Measurements from ENCODE around the gene INPP5A.
"Not testable (repeated sequence)": the region's sequence is repeated elsewhere in the genome, so short reads cannot be mapped to it uniquely, and the experiment has no call there.

Gene INPP5A

GRCh38 chr10:132810807-132811700 lies 273.5 kb downstream of the INPP5A start:
- no peak for DNase-seq

- no peak for DNase-seq
Observed at GRCh38 chr10:132811891-132812481, 274.4 kb downstream of the INPP5A start.

GRCh38 chr10:132812520-132812919 lies 274.9 kb downstream of the INPP5A start:
- DNase-seq: no peak

GRCh38 chr10:132813001-132813401 lies 275.4 kb downstream of the INPP5A start:
- DNase-seq: no peak

- no peak for DNase-seq
Observed at GRCh38 chr10:132813560-132814468, 276.2 kb downstream of the INPP5A start.

GRCh38 chr10:132814469-132814856 lies 276.9 kb downstream of the INPP5A start:
- no peak for DNase-seq

GRCh38 chr10:132815168-132815857 lies 277.7 kb downstream of the INPP5A start:
- DNase-seq: no peak

GRCh38 chr10:132816718-132817117 lies 279.1 kb downstream of the INPP5A start:
- no peak for DNase-seq

GRCh38 chr10:132817701-132818211 lies 280.2 kb downstream of the INPP5A start:
- DNase-seq: no peak

GRCh38 chr10:132820056-132820455 lies 282.5 kb downstream of the INPP5A start:
- no peak for DNase-seq

- DNase-seq: not testable (repeated sequence)
Observed at GRCh38 chr10:132825783-132826523, 288.4 kb downstream of the INPP5A start.

- no peak for DNase-seq
Observed at GRCh38 chr10:132826524-132827422, 289.2 kb downstream of the INPP5A start.

- no peak for DNase-seq
Observed at GRCh38 chr10:132827423-132827789, 289.8 kb downstream of the INPP5A start.

GRCh38 chr10:132827861-132828539 lies 290.4 kb downstream of the INPP5A start:
- no peak for DNase-seq

- DNase-seq: no peak
Observed at GRCh38 chr10:132828681-132829080, 291.1 kb downstream of the INPP5A start.

- DNase-seq: no peak
Observed at GRCh38 chr10:132829403-132829802, 291.8 kb downstream of the INPP5A start.

GRCh38 chr10:132832186-132832969 lies 294.8 kb downstream of the INPP5A start:
- no peak for DNase-seq

Measured in NCI-H2227 treated with DMSO at 0.1 percent for 48 hours (cell line).